ENCODE results near the gene MET.
"Not testable (repeated sequence)": the region's sequence is repeated elsewhere in the genome, so short reads cannot be mapped to it uniquely, and the experiment has no call there.

MET gene

GRCh38 chr7:116812860-116813259 is 140.9 kb downstream of the MET start:
- no peak for DNase-seq

- DNase-seq = not testable (repeated sequence)
These were observed 141.4 kb downstream of the MET start for GRCh38 chr7:116813371-116813770.

GRCh38 chr7:116815041-116815440 is 143.0 kb downstream of the MET start:
- DNase-seq = no peak

- no peak for DNase-seq
These were observed 148.2 kb downstream of the MET start for GRCh38 chr7:116820149-116820548.

- not testable (repeated sequence) for DNase-seq
These were observed 149.7 kb downstream of the MET start for GRCh38 chr7:116821647-116822046.

GRCh38 chr7:116824449-116824848 is 152.5 kb downstream of the MET start:
- no peak for DNase-seq

GRCh38 chr7:116828281-116828680 is 156.3 kb downstream of the MET start:
- no peak for DNase-seq

- DNase-seq = no peak
These were observed 157.0 kb downstream of the MET start for GRCh38 chr7:116829041-116829440.

- no peak for DNase-seq
These were observed 157.5 kb downstream of the MET start for GRCh38 chr7:116829493-116829892.

- DNase-seq = no peak
These were observed 160.7 kb downstream of the MET start for GRCh38 chr7:116832692-116833091.

- DNase-seq = no peak
These were observed 163.0 kb downstream of the MET start for GRCh38 chr7:116834815-116835504.

GRCh38 chr7:116836048-116836447 is 164.1 kb downstream of the MET start:
- no peak for DNase-seq

- DNase-seq = no peak
These were observed 164.9 kb downstream of the MET start for GRCh38 chr7:116836911-116837310.

GRCh38 chr7:116837586-116837985 is 165.6 kb downstream of the MET start:
- no peak for DNase-seq

- DNase-seq = no peak
These were observed 168.3 kb downstream of the MET start for GRCh38 chr7:116840256-116840655.

GRCh38 chr7:116842371-116842770 is 170.4 kb downstream of the MET start:
- no peak for DNase-seq

- no peak for DNase-seq
These were observed 171.4 kb downstream of the MET start for GRCh38 chr7:116843378-116843777.

Data from NCI-H774 (cell line).